NCI-H345 treated with DMSO at 0.1 percent for 48 hours (cell line): ENCODE results near the gene RNF13.
"Not testable (repeated sequence)": the region's sequence is repeated elsewhere in the genome, so short reads cannot be mapped to it uniquely, and the experiment has no call there.

Source experiments
- DNase-seq: peaks from one replicate; lab custom pipeline; 2025; ENCODE audit not compliant: unreplicated experiment; lab: John Stamatoyannopoulos, UW

RNF13 gene

GRCh38 chr3:149838491-149838890 is 25.5 kb downstream of the RNF13 start:
- DNase-seq: not testable (repeated sequence)

GRCh38 chr3:149839469-149839868 is 26.5 kb downstream of the RNF13 start:
- not testable (repeated sequence) for DNase-seq

- no peak for DNase-seq
Observed at GRCh38 chr3:149839896-149840295, 26.9 kb downstream of the RNF13 start.

GRCh38 chr3:149843502-149843901 is 30.5 kb downstream of the RNF13 start:
- DNase-seq: no peak

GRCh38 chr3:149844091-149844490 is 31.1 kb downstream of the RNF13 start:
- DNase-seq: no peak

GRCh38 chr3:149845570-149846244 is 32.7 kb downstream of the RNF13 start:
- DNase-seq: no peak

GRCh38 chr3:149848238-149848637 is 35.2 kb downstream of the RNF13 start:
- DNase-seq: no peak

- DNase-seq: no peak
Observed at GRCh38 chr3:149848688-149849087, 35.7 kb downstream of the RNF13 start.

- DNase-seq: no peak
Observed at GRCh38 chr3:149850787-149851584, 38.0 kb downstream of the RNF13 start.

GRCh38 chr3:149858911-149859310 is 45.9 kb downstream of the RNF13 start:
- DNase-seq: no peak

GRCh38 chr3:149860881-149861280 is 47.9 kb downstream of the RNF13 start:
- no peak for DNase-seq

GRCh38 chr3:149867563-149867962 is 54.5 kb downstream of the RNF13 start:
- DNase-seq: no peak

GRCh38 chr3:149871855-149872254 is 58.8 kb downstream of the RNF13 start:
- no peak for DNase-seq

- DNase-seq: no peak
Observed at GRCh38 chr3:149872589-149872988, 59.6 kb downstream of the RNF13 start.

- no peak for DNase-seq
Observed at GRCh38 chr3:149877668-149878067, 64.7 kb downstream of the RNF13 start.

GRCh38 chr3:149879872-149880271 is 66.9 kb downstream of the RNF13 start:
- DNase-seq: no peak

GRCh38 chr3:149881879-149882278 is 68.9 kb downstream of the RNF13 start:
- DNase-seq: no peak

- no peak for DNase-seq
Observed at GRCh38 chr3:149883134-149883533, 70.1 kb downstream of the RNF13 start.

GRCh38 chr3:149883860-149884259 is 70.8 kb downstream of the RNF13 start:
- not testable (repeated sequence) for DNase-seq

- not testable (repeated sequence) for DNase-seq
Observed at GRCh38 chr3:149884848-149885247, 71.8 kb downstream of the RNF13 start.

GRCh38 chr3:149886957-149887356 is 73.9 kb downstream of the RNF13 start:
- DNase-seq: no peak

- no peak for DNase-seq
Observed at GRCh38 chr3:149891621-149892020, 78.6 kb downstream of the RNF13 start.
